ENCODE measurements around the gene PRAMEF9. TPM values are rescaled to one million over a fixed set of nuclear protein-coding genes. Genes with fewer than 3 reads are reported as not detected.
"Not testable (repeated sequence)": the region's sequence is repeated elsewhere in the genome, so short reads cannot be mapped to it uniquely, and the experiment has no call there.

Gene PRAMEF9
- not detected in 2 replicates for total RNA-seq

- not testable (repeated sequence) for H3K4me3 ChIP-seq (ENCODE audit: low read depth, low read length); H3K27me3 ChIP-seq (ENCODE audit: control insufficient read depth, insufficient read depth, low read length); H3K36me3 ChIP-seq (ENCODE audit: control insufficient read depth, insufficient read depth, low read length); DNase-seq (ENCODE audit: low read depth)
Observed at GRCh38 chr1:13171548-13171947, at the start of gene PRAMEF9. Gene PRAMEF9, plus strand, starts transcription at chr1:13171848. Its CDS starts 3,433 bp downstream, at chr1:13175281.

GRCh38 chr1:13155909-13156308 is 15.7 kb upstream of the PRAMEF9 start, which contains the start of gene PRAMEF26:
Gene PRAMEF26, minus strand, starts transcription at chr1:13156009. Its CDS starts 2,914 bp downstream, at chr1:13153095.
- DNase-seq (ENCODE audit: low read depth); H3K4me3 ChIP-seq (ENCODE audit: low read depth, low read length); H3K36me3 ChIP-seq (ENCODE audit: control insufficient read depth, insufficient read depth, low read length); H3K27me3 ChIP-seq (ENCODE audit: control insufficient read depth, insufficient read depth, low read length): not testable (repeated sequence)

DNA sequence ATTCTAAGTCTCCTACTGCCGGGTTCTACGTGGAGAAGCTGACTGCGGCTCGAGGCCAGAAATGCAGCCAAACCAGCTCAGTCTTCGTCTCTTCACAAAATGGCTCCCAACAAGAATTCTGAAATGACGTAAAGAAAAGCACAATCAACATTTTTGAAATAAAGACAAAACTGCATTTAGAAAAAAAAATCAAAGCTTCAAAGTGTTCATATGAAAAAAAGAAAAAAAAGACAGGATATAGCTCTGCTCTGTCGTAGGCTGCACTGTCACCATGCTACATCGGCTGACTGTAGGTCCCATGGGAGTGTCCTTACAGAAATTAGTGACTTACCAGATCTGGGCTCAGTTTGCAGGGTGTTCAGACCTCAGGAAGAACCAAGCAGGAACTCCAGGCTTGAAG is 6.1 kb upstream of the PRAMEF9 start, which contains the start of gene HNRNPCL4:
Gene HNRNPCL4, minus strand, starts transcription at position 101 of the 400 bp plus-strand sequence. CDS start 164 bp downstream, outside the sequence.
- not testable (repeated sequence) for DNase-seq (ENCODE audit: low read depth); H3K27me3 ChIP-seq (ENCODE audit: control insufficient read depth, insufficient read depth, low read length); H3K36me3 ChIP-seq (ENCODE audit: control insufficient read depth, insufficient read depth, low read length); H3K4me3 ChIP-seq (ENCODE audit: low read depth, low read length)

DNA sequence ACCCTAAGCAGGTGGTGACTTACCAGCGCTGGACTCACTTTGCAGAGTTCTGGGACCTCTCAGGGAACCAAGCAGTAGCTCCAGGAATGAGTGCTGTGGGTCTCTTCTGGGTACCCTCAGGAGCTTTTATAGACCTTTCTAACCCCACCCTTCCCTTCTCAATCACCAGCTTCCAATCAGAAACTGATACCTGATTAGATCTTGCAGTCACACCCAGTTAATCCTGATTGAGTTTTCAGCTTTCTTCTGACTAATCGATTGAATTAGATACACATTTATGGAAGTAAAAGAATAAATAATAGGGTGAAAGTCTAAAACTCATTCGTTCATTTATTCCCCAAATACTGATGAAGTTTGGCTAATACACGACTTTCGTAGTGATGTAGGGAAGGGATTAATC is 29.7 kb downstream of the PRAMEF9 start, which contains the start of gene PRAMEF13:
Gene PRAMEF13, minus strand, starts transcription at position 101 of the 400 bp plus-strand sequence. CDS start 1,820 bp downstream, outside the sequence.
- H3K27me3 ChIP-seq (ENCODE audit: control insufficient read depth, insufficient read depth, low read length); H3K4me3 ChIP-seq (ENCODE audit: low read depth, low read length); DNase-seq (ENCODE audit: low read depth); H3K36me3 ChIP-seq (ENCODE audit: control insufficient read depth, insufficient read depth, low read length): not testable (repeated sequence)

GRCh38 chr1:13208712-13209111 is 37.1 kb downstream of the PRAMEF9 start:
- not testable (repeated sequence) for H3K27me3 ChIP-seq (ENCODE audit: control insufficient read depth, insufficient read depth, low read length); DNase-seq (ENCODE audit: low read depth); H3K4me3 ChIP-seq (ENCODE audit: low read depth, low read length); H3K36me3 ChIP-seq (ENCODE audit: control insufficient read depth, insufficient read depth, low read length)

- H3K27me3 ChIP-seq (ENCODE audit: control insufficient read depth, insufficient read depth, low read length); DNase-seq (ENCODE audit: low read depth); H3K4me3 ChIP-seq (ENCODE audit: low read depth, low read length); H3K36me3 ChIP-seq (ENCODE audit: control insufficient read depth, insufficient read depth, low read length): not testable (repeated sequence)
Observed at GRCh38 chr1:13216619-13217018, 45.0 kb downstream of the PRAMEF9 start.

GRCh38 chr1:13219203-13219602 is 47.6 kb downstream of the PRAMEF9 start:
- not testable (repeated sequence) for H3K36me3 ChIP-seq (ENCODE audit: control insufficient read depth, insufficient read depth, low read length); H3K4me3 ChIP-seq (ENCODE audit: low read depth, low read length); H3K27me3 ChIP-seq (ENCODE audit: control insufficient read depth, insufficient read depth, low read length)

GRCh38 chr1:13222788-13223187 is 51.1 kb downstream of the PRAMEF9 start:
- not testable (repeated sequence) for H3K36me3 ChIP-seq (ENCODE audit: control insufficient read depth, insufficient read depth, low read length); DNase-seq (ENCODE audit: low read depth); H3K27me3 ChIP-seq (ENCODE audit: control insufficient read depth, insufficient read depth, low read length); H3K4me3 ChIP-seq (ENCODE audit: low read depth, low read length)

More at GRCh38 chr1:13219203-13219602, 47.6 kb downstream of the PRAMEF9 start:
- not testable (repeated sequence) for DNase-seq (ENCODE audit: low read depth)

DNA sequence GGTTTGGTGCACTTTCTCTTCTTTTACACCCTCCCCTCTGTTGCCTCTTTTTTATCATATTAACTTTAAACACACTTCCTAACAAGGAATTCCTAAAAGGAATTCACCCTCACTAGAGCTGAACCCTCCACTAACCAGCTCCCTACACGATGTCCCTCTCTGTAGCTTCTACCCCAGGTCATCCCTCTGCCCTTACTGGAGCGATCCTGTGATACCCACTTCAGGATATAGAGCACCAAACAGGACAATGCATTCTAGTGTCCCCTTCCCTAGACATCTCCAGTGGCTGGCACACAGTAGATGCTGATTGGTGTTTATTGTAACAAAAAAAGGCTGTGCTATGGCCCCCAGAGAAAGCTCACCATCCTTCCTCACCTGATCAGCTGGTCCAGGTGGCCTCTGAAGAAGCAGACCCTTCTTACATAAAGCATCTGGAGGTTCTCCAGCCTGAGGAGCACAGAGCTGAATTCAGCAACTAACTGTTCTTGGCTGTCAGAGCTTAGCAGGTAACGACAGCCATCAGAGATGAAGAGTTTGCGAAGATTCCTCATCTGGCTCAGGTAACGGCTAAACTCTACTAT is 52.9 kb downstream of the PRAMEF9 start:
- TF ChIP-seq, protein P1, sequence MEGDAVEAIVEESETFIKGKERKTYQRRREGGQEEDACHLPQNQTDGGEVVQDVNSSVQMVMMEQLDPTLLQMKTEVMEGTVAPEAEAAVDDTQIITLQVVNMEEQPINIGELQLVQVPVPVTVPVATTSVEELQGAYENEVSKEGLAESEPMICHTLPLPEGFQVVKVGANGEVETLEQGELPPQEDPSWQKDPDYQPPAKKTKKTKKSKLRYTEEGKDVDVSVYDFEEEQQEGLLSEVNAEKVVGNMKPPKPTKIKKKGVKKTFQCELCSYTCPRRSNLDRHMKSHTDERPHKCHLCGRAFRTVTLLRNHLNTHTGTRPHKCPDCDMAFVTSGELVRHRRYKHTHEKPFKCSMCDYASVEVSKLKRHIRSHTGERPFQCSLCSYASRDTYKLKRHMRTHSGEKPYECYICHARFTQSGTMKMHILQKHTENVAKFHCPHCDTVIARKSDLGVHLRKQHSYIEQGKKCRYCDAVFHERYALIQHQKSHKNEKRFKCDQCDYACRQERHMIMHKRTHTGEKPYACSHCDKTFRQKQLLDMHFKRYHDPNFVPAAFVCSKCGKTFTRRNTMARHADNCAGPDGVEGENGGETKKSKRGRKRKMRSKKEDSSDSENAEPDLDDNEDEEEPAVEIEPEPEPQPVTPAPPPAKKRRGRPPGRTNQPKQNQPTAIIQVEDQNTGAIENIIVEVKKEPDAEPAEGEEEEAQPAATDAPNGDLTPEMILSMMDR (IDR thresholded peaks at IDR 0.05; ENCODE audit: insufficient read depth, low read length, poor library complexity, severe bottlenecking): no peak
- no peak for DNase-seq (ENCODE audit: low read depth)
- Histone ChIP-seq H3K27me3 (ENCODE audit: control insufficient read depth, insufficient read depth, low read length) (no peaks in the 10 kb centered on the region), H3K4me3 (ENCODE audit: low read depth, low read length) (no peak overlapping the region), H3K36me3 (ENCODE audit: control insufficient read depth, insufficient read depth, low read length) (no peaks in the 10 kb centered on the region)

DNA sequence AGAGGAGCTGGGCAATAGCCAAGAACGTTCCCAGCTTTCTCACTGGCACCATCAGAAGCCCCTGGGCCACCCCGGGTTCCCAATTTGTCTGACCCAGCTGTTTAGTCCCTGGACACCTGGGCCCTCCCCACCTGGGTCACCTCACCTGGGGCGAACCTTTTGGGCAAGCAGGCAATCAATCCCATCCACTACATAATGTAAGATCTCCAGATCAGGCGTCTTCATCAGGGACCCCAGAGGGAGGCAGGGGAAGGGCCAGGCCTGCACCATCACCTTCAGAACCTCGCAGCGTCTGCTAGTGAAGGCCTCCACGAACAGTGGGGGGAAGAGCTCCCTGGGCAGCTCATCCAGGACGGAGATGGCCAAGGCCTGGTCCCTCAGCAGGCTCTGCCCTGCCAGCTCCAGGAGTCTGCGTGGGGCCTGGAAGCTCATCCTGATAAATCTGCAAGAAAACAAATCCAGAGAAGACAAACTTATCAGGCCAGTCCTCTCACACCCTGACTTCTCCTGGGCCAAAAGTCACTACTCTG is 54.1 kb downstream of the PRAMEF9 start, which contains the start of gene PRAMEF18:
Gene PRAMEF18, minus strand, starts transcription at position 480 of the 530 bp plus-strand sequence. Its CDS starts 48 bp downstream, at position 432.
- not testable (repeated sequence) for H3K4me3 ChIP-seq (ENCODE audit: low read depth, low read length); DNase-seq (ENCODE audit: low read depth); H3K36me3 ChIP-seq (ENCODE audit: control insufficient read depth, insufficient read depth, low read length); H3K27me3 ChIP-seq (ENCODE audit: control insufficient read depth, insufficient read depth, low read length)

- not testable (repeated sequence) for H3K36me3 ChIP-seq (ENCODE audit: control insufficient read depth, insufficient read depth, low read length); H3K4me3 ChIP-seq (ENCODE audit: low read depth, low read length); DNase-seq (ENCODE audit: low read depth); H3K27me3 ChIP-seq (ENCODE audit: control insufficient read depth, insufficient read depth, low read length)
Observed at GRCh38 chr1:13227271-13228055, 55.8 kb downstream of the PRAMEF9 start.

Measured in kidney epithelial cell (primary cell).